Stimulated activated CD8-positive, alpha-beta memory T cell treated with anti-CD3 and anti-CD28 coated beads, Interleukin-4, amount 100 ng/mL, for 24 hours (primary cell): Measurements from ENCODE around the gene IFT81.
"Not testable (repeated sequence)": the region's sequence is repeated elsewhere in the genome, so short reads cannot be mapped to it uniquely, and the experiment has no call there.

ENCODE experiments used
- DNase-seq: peaks from one replicate; pipeline ENCODE4 v3.0.0-alpha.2; 2020; ENCODE audit warnings: low read depth

The IFT81 gene

DNA sequence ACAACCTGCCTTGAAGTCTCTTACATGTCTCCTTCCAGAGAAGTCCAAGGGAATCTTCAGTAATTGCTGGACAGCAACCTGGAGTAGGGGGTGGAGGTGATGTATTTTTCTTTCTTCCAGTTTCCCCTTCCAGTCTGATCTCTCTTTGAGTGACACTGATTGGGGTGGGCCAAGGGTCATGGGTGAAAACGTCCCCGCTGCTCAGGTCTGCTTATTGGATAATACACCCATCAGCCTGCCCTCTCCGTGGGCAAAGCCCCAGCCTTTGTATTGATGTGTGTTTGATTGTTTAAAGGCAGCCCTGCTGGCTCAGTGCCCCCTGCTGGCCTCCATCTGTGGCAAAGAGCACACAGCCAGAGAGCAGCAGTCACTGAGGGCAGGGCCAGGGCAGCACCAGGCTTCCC, 121.2 kb downstream of the IFT81 start:
- DNase-seq = peak; percentile 31

DNA sequence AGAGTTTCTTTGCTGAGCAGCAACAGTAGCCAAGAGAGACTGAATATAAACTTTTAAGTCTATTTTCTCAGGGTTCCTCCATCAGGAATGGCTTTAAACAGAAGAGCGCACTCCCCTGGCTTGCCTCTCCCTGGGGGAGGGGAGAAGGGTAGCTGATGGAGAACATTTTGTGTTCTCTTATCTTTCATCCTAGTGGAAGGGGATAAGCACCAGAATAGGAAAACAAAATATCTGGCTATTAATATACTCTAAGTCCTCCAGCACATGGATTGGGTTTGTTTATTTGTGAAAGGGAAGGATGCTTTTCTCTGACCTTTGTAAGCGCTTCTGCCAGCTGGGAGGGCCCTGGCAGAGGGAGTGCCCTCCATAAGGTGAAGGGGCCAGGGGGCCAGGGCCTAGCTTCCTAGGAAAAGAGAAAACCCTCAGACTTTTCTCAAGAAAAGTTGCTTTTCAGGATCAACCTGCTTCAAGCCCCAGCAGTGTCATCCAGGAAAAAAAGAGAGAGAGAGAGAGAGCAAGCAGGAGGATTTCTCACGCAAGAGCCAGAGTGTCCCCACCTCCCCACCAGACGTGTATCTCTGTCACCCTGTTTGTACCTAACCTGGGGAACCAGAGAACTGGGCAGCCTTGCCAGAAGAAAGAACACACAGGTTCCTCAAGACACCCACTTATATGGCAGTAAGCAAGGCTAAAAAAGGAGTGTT, 122.6 kb downstream of the IFT81 start:
- DNase-seq = no peak

DNA sequence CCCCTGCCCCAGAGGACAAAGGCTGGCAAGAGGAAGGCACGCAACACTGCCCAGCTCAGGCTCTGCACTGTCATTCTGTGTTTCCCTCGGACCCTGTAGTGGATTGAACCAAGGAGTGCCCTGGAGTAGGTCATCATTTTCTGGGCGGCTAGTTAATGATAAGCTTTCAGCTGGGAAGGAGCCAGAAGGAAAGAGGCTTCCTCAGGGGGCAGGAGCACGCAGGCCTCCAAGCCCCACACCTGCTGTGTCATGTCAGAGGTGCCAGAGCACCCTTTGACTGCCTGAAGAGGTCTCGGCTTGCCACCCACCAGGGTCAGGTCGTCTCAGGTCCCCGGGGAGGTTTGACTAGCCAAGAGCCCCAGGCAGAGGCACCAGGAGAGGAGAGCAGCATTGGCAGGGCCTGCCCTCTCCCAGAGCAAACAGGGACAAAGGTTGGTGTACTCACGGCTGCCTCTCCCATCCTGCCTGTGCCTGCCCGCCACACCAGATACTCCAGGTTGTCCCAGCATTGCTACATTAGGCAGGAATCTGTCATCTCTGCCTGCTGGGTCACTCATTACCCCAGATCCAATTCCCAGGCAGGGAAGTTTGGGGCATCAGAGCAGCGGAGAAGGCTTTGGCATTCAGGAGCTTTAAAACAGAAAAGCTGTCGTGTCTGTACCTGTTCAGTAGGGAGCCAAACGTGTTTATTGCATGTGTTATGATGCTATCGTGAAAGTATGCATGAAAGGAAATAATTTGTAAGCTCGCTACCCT, 123.4 kb downstream of the IFT81 start:
- DNase-seq = no peak

DNA sequence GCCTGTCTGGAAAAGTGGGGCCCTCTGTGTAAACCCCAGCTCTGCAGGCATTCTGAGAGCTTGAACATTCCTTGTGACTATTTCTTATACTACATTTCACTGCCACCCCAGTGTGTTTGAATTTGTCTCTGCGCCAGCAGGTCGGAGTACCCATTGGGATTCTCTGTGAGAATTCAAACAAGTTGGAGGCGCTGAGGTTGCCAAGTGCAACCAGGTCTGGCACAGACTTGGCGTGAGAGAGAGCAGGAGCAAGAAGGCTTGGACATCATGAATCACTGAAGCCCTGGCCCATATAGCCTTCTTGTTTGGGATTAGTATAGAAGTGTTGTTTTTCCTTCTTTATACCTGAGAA, 123.9 kb downstream of the IFT81 start:
- no peak for DNase-seq

DNA sequence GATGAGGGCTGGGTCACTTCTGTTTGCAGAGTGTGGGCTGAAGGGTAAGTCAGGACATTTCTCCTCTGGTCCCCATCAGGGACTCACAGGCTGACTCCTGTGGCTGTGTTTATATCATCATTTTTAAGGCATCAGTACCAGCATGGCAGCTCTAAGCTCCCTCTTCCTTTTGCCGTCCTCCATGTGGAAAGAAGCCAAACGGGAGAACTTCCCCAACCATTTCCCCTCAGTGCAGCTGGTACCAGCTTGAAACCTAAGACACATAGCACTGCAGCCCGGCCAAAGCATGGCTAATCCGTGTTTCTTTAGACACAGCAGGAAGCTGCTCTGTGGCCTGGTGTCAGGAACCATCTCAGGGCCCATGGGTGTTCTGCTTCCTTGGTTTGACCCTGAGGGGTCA, 124.9 kb downstream of the IFT81 start:
- no peak for DNase-seq

DNA sequence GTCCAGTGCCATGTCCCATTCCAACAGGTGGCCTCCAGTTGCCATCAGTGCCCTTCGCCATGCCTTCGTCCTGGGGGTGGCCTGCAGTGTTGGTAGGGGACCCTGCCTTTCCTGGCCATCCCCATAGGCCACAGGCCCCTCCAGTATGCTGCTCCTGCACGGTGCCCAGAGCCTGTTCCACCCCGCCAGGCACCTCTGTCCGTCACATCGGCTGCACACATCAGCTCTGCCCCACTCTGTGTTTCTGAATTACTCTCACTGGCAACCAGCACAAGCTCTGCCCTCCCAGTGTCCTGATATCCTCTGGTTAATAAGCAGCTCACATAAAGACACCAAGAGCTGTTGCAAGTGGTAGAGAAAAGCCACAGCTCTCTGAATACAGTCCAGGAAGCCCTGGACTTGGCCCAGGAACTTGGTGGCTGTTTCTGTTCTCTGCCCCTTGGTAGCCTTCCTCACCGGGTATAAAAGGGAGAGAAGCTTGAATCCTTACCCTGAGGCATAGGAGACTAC, 125.6 kb downstream of the IFT81 start:
- no peak for DNase-seq

DNA sequence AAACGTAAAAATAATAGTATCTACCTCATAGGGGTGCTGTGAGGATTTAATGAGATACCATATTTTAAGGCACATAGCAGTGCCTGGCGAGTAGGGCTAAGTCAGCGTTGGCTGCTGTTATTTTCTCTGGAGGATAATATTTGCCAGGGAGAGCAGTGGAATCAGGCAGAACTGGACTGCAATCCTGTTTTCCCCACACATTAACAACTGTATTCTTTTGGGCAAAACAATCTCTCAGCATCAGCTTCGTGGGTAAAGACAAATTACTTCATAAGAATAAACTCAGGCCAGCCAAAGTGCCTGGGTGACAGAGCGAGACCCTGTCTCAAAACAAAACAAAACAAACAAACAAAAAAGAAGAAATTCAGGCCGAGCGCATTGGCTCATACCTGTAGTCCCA, 127.2 kb downstream of the IFT81 start:
- no peak for DNase-seq

DNA sequence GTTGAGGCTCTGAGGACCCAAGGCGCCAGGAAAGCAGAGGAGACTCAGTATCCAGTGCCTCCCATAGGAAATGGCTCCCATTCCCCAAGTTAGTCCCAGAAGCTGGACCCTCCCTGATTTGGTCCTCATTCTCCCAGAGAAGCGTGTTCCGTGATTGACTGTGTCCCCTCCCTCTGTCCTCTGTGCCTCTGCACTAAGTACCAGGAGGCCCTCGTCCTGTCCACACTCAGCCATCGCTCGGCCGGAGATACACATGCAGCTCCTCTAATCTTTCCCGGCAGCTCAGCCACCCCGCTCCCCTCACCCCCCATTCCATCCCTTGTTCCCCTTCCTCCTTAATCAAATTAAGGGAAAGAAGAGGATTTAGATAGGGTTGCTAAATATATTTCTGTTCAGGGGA, 128.6 kb downstream of the IFT81 start:
- no peak for DNase-seq

DNA sequence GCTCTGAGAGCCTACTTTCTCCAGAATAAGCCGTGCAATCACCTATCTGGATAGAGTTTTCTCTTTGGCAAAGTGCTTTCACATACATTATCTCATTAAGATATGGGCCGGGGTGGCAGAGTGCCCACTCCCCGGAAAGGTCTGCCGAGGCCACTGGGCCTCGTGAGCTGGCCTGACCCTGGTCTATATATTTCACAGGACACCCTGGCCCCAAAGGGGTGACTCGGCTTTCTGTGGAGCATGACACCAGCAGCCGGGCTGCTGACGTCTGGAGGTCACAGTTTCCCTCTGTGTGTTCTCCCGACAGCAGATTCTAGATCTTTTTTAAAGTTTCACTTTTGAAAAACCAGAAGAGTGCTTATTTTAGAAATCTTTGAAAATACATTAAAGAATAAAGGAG, 129.0 kb downstream of the IFT81 start:
- no peak for DNase-seq

DNA sequence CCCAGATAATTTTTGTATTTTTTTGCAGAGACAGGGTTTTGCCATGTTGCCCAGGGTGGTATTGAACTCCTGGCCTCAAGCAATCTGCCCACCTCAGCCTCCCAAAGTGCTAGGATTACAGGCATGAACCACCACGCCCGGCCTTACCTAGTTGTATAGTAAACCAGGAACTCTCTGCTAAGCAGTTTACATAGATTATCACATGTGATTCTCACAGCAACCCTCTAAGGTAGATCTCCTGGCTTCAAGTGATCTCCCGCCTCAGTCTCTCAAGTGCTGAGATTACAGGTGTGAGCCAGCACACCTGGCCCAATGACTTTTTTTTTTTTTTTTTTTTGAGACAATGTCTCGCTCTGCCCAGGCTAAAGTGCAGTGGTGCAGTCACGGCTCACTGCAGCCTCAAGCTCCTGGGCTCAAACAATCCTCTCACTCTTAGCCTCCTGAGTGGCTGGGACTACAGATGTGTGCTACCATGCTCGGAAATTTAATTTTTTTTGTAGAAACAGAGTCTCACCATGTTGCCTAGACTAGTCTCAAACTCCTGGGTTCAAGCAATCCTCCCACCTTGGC, 130.9 kb downstream of the IFT81 start:
- DNase-seq = no peak

DNA sequence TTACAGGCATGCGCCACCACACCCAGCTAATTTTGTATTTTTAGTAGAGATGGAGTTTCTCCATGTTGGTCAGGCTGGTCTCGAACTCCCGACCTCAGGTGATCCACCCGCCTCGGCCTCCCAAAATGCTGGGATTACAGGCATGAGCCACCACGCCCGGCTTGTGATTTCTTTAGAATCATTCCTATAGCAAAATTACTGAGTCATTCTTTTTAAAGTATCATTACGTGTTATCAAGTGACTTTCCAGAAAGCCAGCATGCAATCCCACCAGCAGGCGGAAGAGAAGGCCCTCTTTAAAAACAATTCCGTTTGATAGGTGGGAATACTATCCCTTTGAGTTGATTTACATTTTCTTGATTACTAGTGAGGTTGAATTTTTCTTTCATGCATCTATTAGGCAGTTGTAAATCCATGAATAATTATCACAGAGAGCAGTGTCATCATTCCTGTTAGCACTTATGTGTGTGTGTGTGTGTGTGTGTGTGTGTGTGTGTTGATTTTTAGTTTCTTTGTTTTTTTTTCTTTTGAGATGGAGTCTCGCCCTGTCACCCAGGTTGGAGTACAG, 131.8 kb downstream of the IFT81 start:
- not testable (repeated sequence) for DNase-seq

DNA sequence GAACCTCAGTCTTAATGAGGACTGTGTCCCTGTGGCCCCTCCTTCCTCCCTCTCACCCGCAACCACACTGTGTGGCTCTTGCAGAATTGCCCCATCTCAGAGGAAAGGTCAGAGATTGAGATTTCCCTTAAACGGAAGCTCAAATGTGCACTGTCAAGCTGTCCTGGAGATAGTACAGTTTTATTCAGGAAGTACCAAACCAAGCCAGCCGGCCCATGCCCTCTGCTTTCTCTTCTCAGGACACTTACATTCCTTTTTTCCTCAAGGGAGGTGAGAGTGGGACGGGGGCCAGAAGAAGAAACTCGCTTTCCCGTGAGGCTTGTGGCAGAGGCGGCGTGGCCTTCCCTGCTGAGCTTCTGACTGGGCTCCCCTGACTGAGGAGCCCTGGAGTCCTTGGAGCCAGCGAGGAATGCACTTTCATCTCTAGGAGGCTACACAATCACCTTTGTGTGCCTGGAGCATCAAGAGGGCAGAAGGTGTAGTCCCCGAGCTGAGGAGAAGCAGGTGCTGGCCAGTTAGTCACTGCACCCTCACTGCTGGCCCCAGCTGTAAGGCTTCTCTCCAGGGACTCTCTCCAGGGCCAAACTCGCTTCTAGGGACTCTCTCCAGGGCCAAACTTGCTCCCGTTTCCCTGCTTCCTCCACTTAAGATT, 132.7 kb downstream of the IFT81 start:
- DNase-seq = no peak

DNA sequence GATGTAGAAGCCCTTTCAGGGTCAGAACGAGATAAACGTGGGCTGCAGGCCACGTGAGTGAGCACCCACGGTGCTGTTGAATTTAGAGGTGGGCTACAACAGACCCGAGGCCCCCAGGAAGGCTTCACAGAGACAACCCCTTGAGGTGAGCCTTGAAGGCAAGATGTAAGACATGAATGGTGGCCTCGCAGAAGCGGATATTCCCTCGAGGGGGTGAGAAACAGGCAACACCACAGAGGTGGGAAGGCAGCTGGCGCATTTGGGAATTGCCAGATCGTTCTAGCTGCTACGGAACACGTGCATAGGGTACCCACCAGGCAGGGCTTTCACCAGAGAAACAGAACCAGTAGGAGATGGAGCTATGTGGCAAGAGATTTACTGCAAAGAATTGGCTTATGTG, 134.3 kb downstream of the IFT81 start:
- no peak for DNase-seq

DNA sequence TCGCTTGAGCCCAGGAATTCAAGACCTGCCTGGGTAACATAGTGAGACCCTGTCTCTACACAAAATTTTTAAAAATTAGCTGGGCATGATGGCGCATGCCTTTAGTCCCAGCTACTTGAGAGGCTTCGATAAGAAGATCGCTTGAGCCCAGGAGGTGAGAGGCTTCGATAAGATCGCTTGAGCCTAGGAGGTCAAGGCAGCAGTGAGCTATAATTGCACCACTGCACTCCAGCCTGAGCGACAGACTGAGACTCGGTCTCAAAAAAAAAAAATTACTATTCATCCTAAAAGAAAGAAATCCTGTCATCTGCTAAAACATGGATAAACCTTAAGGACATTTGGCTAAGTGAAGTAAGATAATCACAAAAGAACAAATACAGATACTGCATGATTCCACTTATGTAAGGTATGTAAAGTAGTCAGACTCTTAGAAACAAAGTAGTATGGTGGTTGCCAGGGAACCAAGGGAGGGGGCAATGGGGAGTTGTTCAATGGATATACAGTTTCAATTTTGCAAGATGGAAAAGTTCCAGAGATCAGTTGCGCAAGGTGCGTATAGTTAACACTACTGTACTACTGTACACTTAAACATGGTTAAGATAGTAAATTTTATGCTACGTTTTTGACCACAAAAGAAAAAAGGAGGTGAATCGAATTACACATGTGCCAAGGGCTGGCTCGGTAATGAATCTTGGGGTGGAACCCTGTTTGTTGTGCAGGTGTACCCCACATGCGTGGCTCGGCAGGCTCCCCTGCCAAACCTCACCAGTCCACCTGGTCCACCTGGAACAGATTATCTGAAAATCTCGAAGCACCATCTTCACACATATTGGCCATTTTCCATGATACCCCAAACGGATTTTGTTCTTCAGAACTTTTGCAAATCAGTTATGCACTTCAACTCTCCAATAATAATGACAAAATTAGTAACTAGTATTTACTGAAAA, 138.6 kb downstream of the IFT81 start:
- DNase-seq = no peak

DNA sequence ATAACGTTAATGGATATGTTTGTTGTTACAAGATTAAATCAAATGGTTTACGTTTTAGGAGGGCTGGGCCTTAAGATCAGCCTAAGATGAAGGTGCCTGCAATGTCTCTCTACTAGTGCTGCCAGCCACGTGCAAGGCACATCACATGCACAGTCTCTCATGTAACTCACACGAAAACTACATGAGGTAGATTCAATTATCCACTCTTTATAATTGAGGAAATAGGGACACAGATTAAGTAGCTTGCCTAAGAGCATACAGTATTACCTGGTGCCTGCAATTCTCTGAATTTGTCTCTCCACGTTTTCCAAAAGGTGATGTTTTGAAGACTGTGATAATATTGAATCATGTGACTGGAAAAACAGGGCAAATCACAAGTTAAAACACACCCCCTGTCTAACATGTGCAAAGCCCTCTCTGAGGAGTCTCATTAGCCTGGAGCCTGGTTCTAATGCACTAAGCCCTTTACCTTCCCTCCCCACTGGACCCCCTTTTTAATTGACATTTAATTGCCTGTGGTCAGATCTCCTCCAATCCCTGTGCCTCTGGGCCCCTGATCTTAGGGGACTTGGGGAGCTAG, 142.3 kb downstream of the IFT81 start:
- no peak for DNase-seq

DNA sequence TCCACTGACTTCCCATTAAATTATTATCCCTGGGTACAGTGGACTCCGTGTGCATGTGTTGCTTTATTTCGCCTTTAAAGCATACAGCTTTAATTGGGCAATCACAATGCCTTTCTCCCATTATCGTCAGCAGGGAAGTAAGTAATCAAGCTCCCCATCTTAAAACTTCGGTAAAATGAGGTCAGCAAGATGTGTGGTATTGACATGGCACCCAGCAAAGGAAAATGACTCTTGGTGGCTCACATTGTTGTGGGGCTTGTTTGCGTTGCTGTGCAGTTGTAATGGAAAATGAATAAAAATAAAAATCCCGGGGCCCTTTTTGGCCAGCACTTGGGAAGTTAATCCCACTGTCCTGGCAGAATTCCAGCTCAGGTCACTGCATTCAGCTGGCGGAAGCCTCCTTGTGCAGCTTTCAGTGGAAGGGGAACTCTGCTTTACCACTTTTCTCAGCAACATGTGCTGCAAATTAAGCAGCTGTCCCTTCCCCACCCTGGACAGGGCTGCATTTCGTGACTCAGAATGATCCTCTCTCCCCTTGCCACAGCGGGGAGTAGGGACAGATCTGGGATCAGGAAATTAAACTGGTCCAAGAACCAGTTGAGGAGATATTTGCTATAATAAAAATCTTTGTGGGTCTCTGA, 142.9 kb downstream of the IFT81 start:
- no peak for DNase-seq
